Activated CD8-positive, alpha-beta memory T cell treated with anti-CD3 and anti-CD28 coated beads, Interleukin-2, amount 50 U/mL, for 48 hours (primary cell): Measurements from ENCODE around the gene DLG5.
"Not testable (repeated sequence)": the region's sequence is repeated elsewhere in the genome, so short reads cannot be mapped to it uniquely, and the experiment has no call there.

ENCODE experiments used
- DNase-seq: peaks from one replicate; pipeline ENCODE4 v3.0.0-alpha.2; 2020

The DLG5 gene

GRCh38 chr10:77791506-77791905, 135.0 kb downstream of the DLG5 start:
- DNase-seq, result no peak

GRCh38 chr10:77789861-77790260, 136.7 kb downstream of the DLG5 start:
- DNase-seq, result no peak

- no peak for DNase-seq
Measured at GRCh38 chr10:77789016-77789415, 137.5 kb downstream of the DLG5 start.

- DNase-seq, result no peak
Measured at GRCh38 chr10:77788496-77789010, 138.0 kb downstream of the DLG5 start.

- no peak for DNase-seq
Measured at GRCh38 chr10:77787440-77787839, 139.1 kb downstream of the DLG5 start.

- DNase-seq, result no peak
Measured at GRCh38 chr10:77784856-77785255, 141.7 kb downstream of the DLG5 start.

- peak; percentile 22 for DNase-seq
Measured at GRCh38 chr10:77782328-77783061, 144.1 kb downstream of the DLG5 start.

GRCh38 chr10:77781451-77782327, 144.9 kb downstream of the DLG5 start:
- peak; percentile 30 for DNase-seq

- DNase-seq, result peak; percentile 17
Measured at GRCh38 chr10:77780180-77780579, 146.4 kb downstream of the DLG5 start.

GRCh38 chr10:77776487-77776886, 150.1 kb downstream of the DLG5 start:
- DNase-seq, result no peak

- DNase-seq, result peak; percentile 38
Measured at GRCh38 chr10:77774940-77775391, 151.6 kb downstream of the DLG5 start.

- DNase-seq, result no peak
Measured at GRCh38 chr10:77773631-77774426, 152.7 kb downstream of the DLG5 start.

- peak; percentile 23 for DNase-seq
Measured at GRCh38 chr10:77772852-77773600, 153.5 kb downstream of the DLG5 start.

- peak; percentile 8 for DNase-seq
Measured at GRCh38 chr10:77771851-77772250, 154.7 kb downstream of the DLG5 start.

GRCh38 chr10:77771450-77771849, 155.1 kb downstream of the DLG5 start:
- DNase-seq, result no peak

- DNase-seq, result no peak
Measured at GRCh38 chr10:77770868-77771175, 155.7 kb downstream of the DLG5 start.

GRCh38 chr10:77770081-77770867, 156.3 kb downstream of the DLG5 start:
- DNase-seq, result peak; percentile 34

- DNase-seq, result no peak
Measured at GRCh38 chr10:77768039-77768438, 158.5 kb downstream of the DLG5 start.

- DNase-seq, result no peak
Measured at GRCh38 chr10:77763453-77764430, 162.8 kb downstream of the DLG5 start.

GRCh38 chr10:77758406-77758805, 168.1 kb downstream of the DLG5 start:
- not testable (repeated sequence) for DNase-seq
